Measurements from ENCODE around the gene ARHGAP42.

- TF ChIP-seq CTCF (IDR thresholded peaks at IDR 0.05) (no peak), REST (IDR thresholded peaks at IDR 0.05; ENCODE audit: insufficient read depth in 1 of 2, low read depth in 2 of 2, low read length in 1 of 2) (no peak), TCF7L2 (IDR thresholded peaks at IDR 0.05; ENCODE audit: low read depth, low read length) (no peak), POLR2AphosphoS5 (IDR thresholded peaks at IDR 0.05; ENCODE audit: low read depth, low read length) (no peak), SIN3A (IDR thresholded peaks at IDR 0.05; ENCODE audit: borderline replicate concordance, insufficient read depth, low read depth, low read length) (no peak)
Observed at GRCh38 chr11:100878474-100878873, 191.4 kb downstream of the ARHGAP42 start.

Measured in Panc1 (cell line).